Osteoblast (primary cell): ENCODE data around the gene ATP6V1D. TPM values are rescaled to one million over a fixed set of nuclear protein-coding genes. Genes with fewer than 3 reads are reported as not detected.
"Not testable (repeated sequence)": the region's sequence is repeated elsewhere in the genome, so short reads cannot be mapped to it uniquely, and the experiment has no call there.

Source experiments
- DNase-seq: peaks from one replicate; pipeline ENCODE4 v3.0.0; 2011; ENCODE audit warnings: low spot score, mixed read lengths; ENCODE audit not compliant: insufficient read length; ENCODE audit errors: missing footprints
- H2AFZ ChIP-seq: 2 replicates; pipeline ENCODE4 v1.6.0; 2011; ENCODE audit warnings: mild to moderate bottlenecking, low read length
- H3K27ac ChIP-seq: 2 replicates; pipeline ENCODE4 v1.5.1; 2011; ENCODE audit warnings: mild to moderate bottlenecking, low read depth, low read length, moderate library complexity
- H3K27me3 ChIP-seq: 2 replicates; pipeline ENCODE4 v1.6.0; 2012; ENCODE audit warnings: mild to moderate bottlenecking, control low read depth, inconsistent platforms, low read length, moderate library complexity; ENCODE audit not compliant: insufficient read depth
- H3K36me3 ChIP-seq: 2 replicates; pipeline ENCODE4 v1.5.1; 2011; ENCODE audit warnings: mild to moderate bottlenecking, low read length, control low read depth, moderate library complexity; ENCODE audit not compliant: insufficient read depth
- H3K4me1 ChIP-seq: 2 replicates; pipeline ENCODE4 v1.5.1; 2011; ENCODE audit warnings: mild to moderate bottlenecking, low read length, control low read depth, moderate library complexity; ENCODE audit not compliant: insufficient read depth
- H3K4me2 ChIP-seq: 2 replicates; pipeline ENCODE4 v1.6.0; 2011; ENCODE audit warnings: mild to moderate bottlenecking, low read length; ENCODE audit not compliant: insufficient read depth
- H3K4me3 ChIP-seq: fragments of 200-600 bp; sonication (generic); 3 replicates; pipeline ENCODE4 v1.5.1; 2012; ENCODE audit warnings: mild to moderate bottlenecking, low read length, inconsistent platforms; ENCODE audit not compliant: insufficient read depth
- H3K79me2 ChIP-seq: 2 replicates; pipeline ENCODE4 v1.6.0; 2012; ENCODE audit warnings: mild to moderate bottlenecking, low read length, control low read depth, inconsistent platforms; ENCODE audit not compliant: insufficient read depth
- H3K9me3 ChIP-seq: 2 replicates; pipeline ENCODE4 v1.5.1; 2011; ENCODE audit warnings: low read depth, low read length, control low read depth
- H4K20me1 ChIP-seq: 2 replicates; pipeline ENCODE4 v1.6.0; 2012; ENCODE audit warnings: mild to moderate bottlenecking, low read length, control low read depth; ENCODE audit not compliant: insufficient read depth
- CTCF ChIP-seq: IDR thresholded peaks from 2 replicates; pipeline ENCODE4 v1.5.1; 2011; ENCODE audit warnings: mild to moderate bottlenecking, low read depth, low read length, moderate library complexity; ENCODE audit errors: extremely low read depth
- total RNA-seq: library from RNA; depleted of rRNA; stranded (reverse); fragments of >200 nt; gene quantifications from 2 replicates; pipeline ENCODE4 v1.2.3, GENCODE V29; 2012

ATP6V1D gene
- total RNA-seq, 1 donor: 140 TPM

DNA sequence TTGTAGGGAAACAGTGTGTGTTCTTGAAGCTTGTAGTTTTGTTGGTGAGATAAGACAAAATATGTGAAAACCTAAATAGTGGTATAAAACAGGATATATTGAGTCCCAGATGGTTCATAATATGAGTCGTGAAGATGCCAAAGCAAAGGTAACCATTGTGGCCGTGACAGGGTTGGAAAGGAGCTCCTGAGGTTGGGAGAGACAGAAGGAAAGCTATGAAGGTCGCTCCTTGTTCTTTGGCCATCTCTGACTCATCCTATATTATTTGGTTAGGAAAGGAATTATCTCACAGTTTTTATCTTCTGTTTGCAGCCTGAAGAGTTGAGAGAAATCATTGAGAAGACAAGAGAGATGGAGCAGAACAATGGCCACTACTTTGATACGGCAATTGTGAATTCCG is 27.1 kb downstream of the ATP6V1D start:
- DNase-seq: no peak
- no peaks in the 10 kb centered on the region for H3K9me3 ChIP-seq

DNA sequence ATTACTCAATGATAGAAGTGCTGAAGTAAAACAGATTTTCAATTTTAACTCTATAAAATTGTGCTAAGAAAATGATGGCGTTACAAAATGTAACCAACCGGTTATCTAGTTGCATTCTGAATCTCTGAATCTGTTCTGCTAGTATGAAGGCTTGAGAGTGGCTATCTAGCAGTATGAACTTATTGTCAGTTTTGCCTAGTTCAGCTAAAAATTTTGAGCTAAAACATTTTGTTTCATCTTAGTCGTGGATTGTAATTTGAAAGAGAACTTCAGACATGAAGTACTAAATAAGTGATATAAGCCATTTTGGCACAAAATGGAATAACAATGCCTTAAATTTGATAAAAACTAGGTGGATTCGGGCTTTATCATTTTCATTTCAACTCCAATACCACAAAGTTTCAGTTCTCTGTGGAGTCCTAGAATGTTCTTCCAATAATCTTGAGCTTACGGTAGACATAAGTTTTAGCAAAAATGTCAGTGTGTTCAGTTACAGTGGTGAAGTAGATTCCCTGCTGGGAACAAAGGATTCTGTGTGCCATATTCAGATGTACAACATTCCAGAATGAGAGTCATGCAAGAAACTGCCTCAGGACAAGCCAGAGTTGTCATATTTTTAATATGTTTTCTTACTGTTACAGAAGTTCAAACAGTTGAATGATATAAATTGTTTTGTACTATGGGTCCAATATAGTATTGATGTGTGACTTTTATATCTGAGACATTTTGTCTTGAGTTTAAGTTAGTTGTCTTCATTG is 28.1 kb downstream of the ATP6V1D start:
- no peak for TF ChIP-seq CTCF
- H3K4me2 ChIP-seq: no peak overlapping the region

More for the DNA sequence above, 27.1 kb downstream of the ATP6V1D start:
- Histone ChIP-seq H2AFZ (no peak overlapping the region), H3K79me2 (peaks cover 8% of the 10 kb centered on the region), H3K4me3 (no peak overlapping the region), H4K20me1 (peaks cover 6% of the 10 kb centered on the region), H3K4me1 (no peaks in the 10 kb centered on the region), H3K27me3 (no peaks in the 10 kb centered on the region), H3K4me2 (no peak overlapping the region), H3K36me3 (peaks cover 57% of the 10 kb centered on the region), H3K27ac (no peak overlapping the region)
- TF ChIP-seq CTCF: no peak

DNA sequence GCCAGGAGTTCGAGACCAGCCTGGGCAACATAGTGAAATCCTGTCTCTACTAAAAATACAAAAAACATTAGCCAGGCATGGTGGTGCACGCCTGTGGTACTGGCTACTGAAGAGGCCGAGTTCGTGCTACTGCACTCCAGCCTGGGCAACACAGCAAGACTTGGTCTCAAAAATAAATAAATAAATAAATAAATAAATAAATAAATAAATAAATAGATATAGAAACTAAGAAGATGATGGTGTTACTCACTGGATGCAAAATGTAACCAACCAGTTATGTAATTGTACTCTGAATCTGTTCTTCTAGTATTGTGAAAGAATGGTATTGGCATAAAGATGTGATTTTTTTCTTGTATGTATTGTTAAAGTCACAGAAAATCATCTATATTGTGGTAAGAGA is 29.9 kb downstream of the ATP6V1D start:
- H3K4me1 ChIP-seq, H3K27ac ChIP-seq, H2AFZ ChIP-seq, H4K20me1 ChIP-seq, H3K4me3 ChIP-seq, H3K9me3 ChIP-seq, H3K79me2 ChIP-seq, H3K4me2 ChIP-seq, H3K27me3 ChIP-seq, DNase-seq: not testable (repeated sequence)
- peaks cover 44% of the 10 kb centered on the region for H3K36me3 ChIP-seq

More for the DNA sequence above, 28.1 kb downstream of the ATP6V1D start:
- peaks cover 8% of the 10 kb centered on the region for H3K79me2 ChIP-seq
- H3K36me3 ChIP-seq: peaks cover 52% of the 10 kb centered on the region
- no peaks in the 10 kb centered on the region for H3K9me3 ChIP-seq
- H3K27me3 ChIP-seq: no peaks in the 10 kb centered on the region
- DNase-seq: no peak
- H3K4me1 ChIP-seq: no peaks in the 10 kb centered on the region
- no peak overlapping the region for H3K27ac ChIP-seq
- no peak overlapping the region for H2AFZ ChIP-seq
- no peak overlapping the region for H3K4me3 ChIP-seq
- peaks cover 6% of the 10 kb centered on the region for H4K20me1 ChIP-seq

GRCh38 chr14:67319142-67319541 is 40.5 kb downstream of the ATP6V1D start:
- no peak overlapping the region for H3K27ac ChIP-seq
- no peaks in the 10 kb centered on the region for H4K20me1 ChIP-seq
- DNase-seq: no peak
- H3K9me3 ChIP-seq: no peaks in the 10 kb centered on the region
- H3K4me3 ChIP-seq: no peak overlapping the region
- no peak for TF ChIP-seq CTCF
- H3K4me2 ChIP-seq: no peak overlapping the region
- H3K79me2 ChIP-seq: no peaks in the 10 kb centered on the region
- no peaks in the 10 kb centered on the region for H3K27me3 ChIP-seq
- H2AFZ ChIP-seq: no peak overlapping the region
- H3K36me3 ChIP-seq: peaks cover 56% of the 10 kb centered on the region
- no peaks in the 10 kb centered on the region for H3K4me1 ChIP-seq
